Subcutaneous abdominal adipose tissue (tissue), 5 donors: ENCODE data around the gene DNAJB2.
"Not testable (repeated sequence)": the region's sequence is repeated elsewhere in the genome, so short reads cannot be mapped to it uniquely, and the experiment has no call there.

Experiments
- H3K27ac ChIP-seq: one replicate; pipeline ENCODE4 v1.7.0; 2013; ENCODE audit warnings: low read depth, mild to moderate bottlenecking, inconsistent platforms, low read length, moderate library complexity
- H3K27me3 ChIP-seq, 5 donors: one replicate each; pipeline ENCODE4 v1.7.0; 2013; ENCODE audit warnings: low read length in 5 of 5, inconsistent platforms in 1 of 5; ENCODE audit not compliant: control insufficient read depth in 5 of 5, insufficient read depth in 4 of 5
- H3K36me3 ChIP-seq, 5 donors: one replicate each; pipeline ENCODE4 v1.7.0; 2013; ENCODE audit warnings: low read length in 5 of 5; ENCODE audit not compliant: control insufficient read depth in 5 of 5, insufficient read depth in 5 of 5
- H3K4me1 ChIP-seq, 5 donors: one replicate each; pipeline ENCODE4 v1.7.0; 2013; ENCODE audit warnings: low read length in 5 of 5, mild to moderate bottlenecking in 3 of 5, moderate library complexity in 1 of 5; ENCODE audit not compliant: control insufficient read depth in 5 of 5, insufficient read depth in 5 of 5
- H3K4me3 ChIP-seq, 5 donors: one replicate each; pipeline ENCODE4 v1.7.0; 2013; ENCODE audit warnings: low read length in 5 of 5, low read depth in 1 of 5
- H3K9ac ChIP-seq, 5 donors: one replicate each; pipeline ENCODE4 v1.7.0; 2013; ENCODE audit warnings: low read length in 5 of 5, mild to moderate bottlenecking in 4 of 5, moderate library complexity in 3 of 5
- H3K9me3 ChIP-seq, 5 donors: one replicate each; pipeline ENCODE4 v1.7.0; 2013; ENCODE audit warnings: low read length in 5 of 5; ENCODE audit not compliant: control insufficient read depth in 5 of 5
- donor health status: healthy.
- donor health status: healthy.
- donor health status: healthy.
- donor health status: healthy.
- donor health status: healthy.

The DNAJB2 gene

DNA sequence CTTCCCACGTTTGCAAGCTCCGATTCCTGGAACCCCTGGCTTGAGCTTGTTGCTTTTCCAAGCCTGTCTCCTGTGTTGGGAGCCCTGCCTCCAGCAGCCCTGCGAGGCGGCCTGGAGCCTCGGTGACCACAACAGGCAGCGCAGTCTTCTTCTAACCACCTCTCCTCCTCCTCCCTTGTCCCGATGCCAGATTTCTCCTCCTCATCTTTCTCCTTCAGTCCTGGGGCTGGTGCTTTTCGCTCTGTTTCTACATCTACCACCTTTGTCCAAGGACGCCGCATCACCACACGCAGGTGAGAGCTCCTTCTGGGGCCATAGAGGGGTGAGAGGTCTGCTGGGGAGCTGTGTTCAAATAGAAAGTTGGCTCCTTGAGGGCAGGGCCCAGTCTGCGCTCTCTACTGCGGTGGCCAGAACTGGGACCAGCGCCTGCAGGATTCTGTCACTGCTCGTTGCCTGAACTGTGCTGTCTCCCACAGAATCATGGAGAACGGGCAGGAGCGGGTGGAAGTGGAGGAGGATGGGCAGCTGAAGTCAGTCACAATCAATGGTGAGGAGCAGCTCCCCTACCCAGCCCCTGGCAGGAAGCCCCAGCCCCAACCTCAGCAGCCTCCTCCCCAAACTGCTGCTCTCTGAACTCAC, 3.9 kb downstream of the DNAJB2 start:
- no peak overlapping the region for H3K27ac ChIP-seq
- H3K36me3 ChIP-seq, result peaks cover 0 to 63% (median 53%) of the 10 kb centered on the region in 5 donors
- peaks cover 4 to 37% (median 31%) of the 10 kb centered on the region in 5 donors for H3K4me1 ChIP-seq
- H3K9ac ChIP-seq, result no peak overlapping the region
- H3K9me3 ChIP-seq, result no peaks in the 10 kb centered on the region
- H3K4me3 ChIP-seq, result no peak overlapping the region
- H3K27me3 ChIP-seq, result no peaks in the 10 kb centered on the region

DNA sequence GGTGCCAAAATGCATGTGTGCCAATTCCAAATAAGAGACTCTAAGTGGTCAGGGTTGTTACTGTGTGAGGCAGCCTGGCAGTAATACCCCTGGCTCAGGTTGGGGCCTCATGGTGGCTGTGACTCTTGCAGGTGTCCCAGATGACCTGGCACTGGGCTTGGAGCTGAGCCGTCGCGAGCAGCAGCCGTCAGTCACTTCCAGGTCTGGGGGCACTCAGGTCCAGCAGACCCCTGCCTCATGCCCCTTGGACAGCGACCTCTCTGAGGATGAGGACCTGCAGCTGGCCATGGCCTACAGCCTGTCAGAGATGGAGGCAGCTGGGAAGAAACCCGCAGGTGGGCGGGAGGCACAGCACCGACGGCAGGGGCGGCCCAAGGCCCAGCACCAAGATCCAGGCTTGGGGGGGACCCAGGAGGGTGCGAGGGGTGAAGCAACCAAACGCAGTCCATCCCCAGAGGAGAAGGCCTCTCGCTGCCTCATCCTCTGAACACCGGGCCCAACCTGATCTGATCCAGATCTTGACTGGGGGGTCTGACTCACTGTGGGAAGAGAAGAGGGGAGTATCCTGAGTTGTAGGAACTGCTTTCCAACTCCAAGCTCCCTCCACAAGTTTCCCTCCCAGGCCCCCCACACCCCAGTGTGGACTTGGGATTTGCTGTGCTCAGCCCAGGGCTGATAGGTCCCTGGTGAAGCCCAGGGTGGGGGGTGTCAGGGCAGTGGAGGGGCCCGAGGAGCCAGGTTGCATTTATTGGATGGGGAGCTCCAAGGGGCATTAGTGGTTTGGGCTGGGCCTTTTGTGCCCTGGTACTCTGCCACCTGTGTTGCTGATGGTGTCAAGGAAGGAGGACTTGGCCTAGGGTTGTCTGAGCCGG, 5.6 kb downstream of the DNAJB2 start:
- Histone ChIP-seq H3K4me3 (no peak overlapping the region), H3K27me3 (no peaks in the 10 kb centered on the region), H3K9me3 (no peaks in the 10 kb centered on the region), H3K4me1 (peaks cover 2 to 35% (median 26%) of the 10 kb centered on the region in 5 donors), H3K9ac (no peak overlapping the region), H3K27ac (peak overlapping the region; percentile 30), H3K36me3 (peaks cover 0 to 63% (median 53%) of the 10 kb centered on the region in 5 donors)

- Histone ChIP-seq H3K36me3 (peaks cover 0 to 63% (median 52%) of the 10 kb centered on the region in 5 donors), H3K9me3 (no peaks in the 10 kb centered on the region), H3K4me3 (no peak overlapping the region), H3K9ac (no peak overlapping the region), H3K4me1 (peaks cover 0 to 34% (median 25%) of the 10 kb centered on the region in 5 donors), H3K27me3 (no peaks in the 10 kb centered on the region), H3K27ac (peak overlapping the region; percentile 30)
Observed at GRCh38 chr2:219285373-219285735, 6.2 kb downstream of the DNAJB2 start.

DNA sequence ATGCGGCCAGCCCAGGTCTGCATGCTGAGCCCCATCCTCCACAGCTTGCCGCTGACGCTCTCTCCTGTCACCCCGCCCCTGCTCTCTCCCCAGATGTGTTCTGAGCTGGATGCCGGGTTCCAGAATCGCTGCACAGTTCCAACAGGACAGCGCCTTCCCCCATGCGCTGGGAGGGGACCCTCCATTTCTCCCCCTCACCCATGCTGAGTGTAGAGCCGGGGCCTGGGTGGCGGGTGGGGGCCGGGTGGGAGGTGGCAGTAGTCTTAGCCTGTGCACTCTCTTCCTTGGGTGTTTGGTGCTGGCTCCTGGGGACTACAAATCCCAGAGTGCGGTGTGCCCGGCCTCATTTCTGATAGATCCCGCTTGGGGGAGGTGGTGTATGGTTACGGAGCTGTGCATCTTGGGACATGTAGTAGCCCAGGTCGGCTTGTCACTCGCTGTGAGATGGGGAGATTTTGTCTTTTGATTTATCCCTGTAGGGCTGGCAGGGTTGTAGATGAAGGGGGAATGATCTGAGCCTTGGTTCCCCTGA, 6.8 kb downstream of the DNAJB2 start:
- H3K9ac ChIP-seq, result no peak overlapping the region
- peaks cover 0 to 31% (median 23%) of the 10 kb centered on the region in 5 donors for H3K4me1 ChIP-seq
- no peaks in the 10 kb centered on the region for H3K27me3 ChIP-seq
- peak overlapping the region; percentile 46 for H3K27ac ChIP-seq
- H3K36me3 ChIP-seq, result peaks cover 0 to 59% (median 51%) of the 10 kb centered on the region in 5 donors
- H3K4me3 ChIP-seq, result no peak overlapping the region
- no peaks in the 10 kb centered on the region for H3K9me3 ChIP-seq

DNA sequence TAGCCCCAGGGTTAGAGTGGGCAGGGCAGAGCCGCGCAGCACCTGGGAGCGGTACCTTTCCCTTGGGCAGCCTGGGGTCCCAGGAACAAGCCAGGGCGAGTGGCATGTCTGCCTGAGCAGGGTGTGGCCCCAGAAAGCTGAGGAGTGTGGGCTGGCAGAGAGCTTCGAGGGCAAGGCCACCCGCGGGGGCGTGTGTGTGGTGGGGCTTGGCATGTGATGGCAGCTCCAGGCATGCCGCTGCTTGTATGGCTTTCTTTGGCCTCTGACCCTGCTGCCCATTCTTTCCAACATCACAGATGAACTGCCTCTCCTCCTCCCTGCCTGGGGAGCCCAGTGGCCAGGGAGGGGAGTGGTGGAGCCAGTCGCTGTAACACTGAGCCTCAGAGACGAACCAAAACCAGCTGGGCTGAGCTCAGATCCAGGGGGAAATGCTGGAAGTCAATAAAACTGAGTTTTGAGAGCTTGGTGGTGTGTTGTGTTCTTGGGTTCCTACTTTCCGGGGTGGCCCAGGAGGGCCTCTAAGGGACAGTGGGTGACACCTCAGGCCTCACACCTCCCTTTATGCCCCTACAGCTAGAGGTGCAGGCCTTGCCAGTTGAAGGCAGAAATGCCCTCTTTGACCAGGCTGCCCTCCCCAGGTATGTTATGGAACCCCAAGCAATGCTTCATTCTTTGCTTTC, 7.4 kb downstream of the DNAJB2 start:
- H3K9me3 ChIP-seq, result no peaks in the 10 kb centered on the region
- peaks cover 0 to 52% (median 45%) of the 10 kb centered on the region in 5 donors for H3K36me3 ChIP-seq
- H3K27ac ChIP-seq, result peak overlapping the region; percentile 46
- H3K4me1 ChIP-seq, result peaks cover 0 to 31% (median 23%) of the 10 kb centered on the region in 5 donors
- H3K9ac ChIP-seq, result peak overlapping the region in 1 of 5 donors; percentile 33
- no peaks in the 10 kb centered on the region for H3K27me3 ChIP-seq
- no peak overlapping the region for H3K4me3 ChIP-seq

GRCh38 chr2:219287116-219287440, 7.9 kb downstream of the DNAJB2 start:
- not testable (repeated sequence) for H3K9me3 ChIP-seq, H3K9ac ChIP-seq, H3K4me3 ChIP-seq, H3K27me3 ChIP-seq
- Histone ChIP-seq H3K27ac (peak overlapping the region; percentile 46), H3K4me1 (peaks cover 0 to 31% (median 23%) of the 10 kb centered on the region in 5 donors), H3K36me3 (peaks cover 0 to 47% (median 40%) of the 10 kb centered on the region in 5 donors)

DNA sequence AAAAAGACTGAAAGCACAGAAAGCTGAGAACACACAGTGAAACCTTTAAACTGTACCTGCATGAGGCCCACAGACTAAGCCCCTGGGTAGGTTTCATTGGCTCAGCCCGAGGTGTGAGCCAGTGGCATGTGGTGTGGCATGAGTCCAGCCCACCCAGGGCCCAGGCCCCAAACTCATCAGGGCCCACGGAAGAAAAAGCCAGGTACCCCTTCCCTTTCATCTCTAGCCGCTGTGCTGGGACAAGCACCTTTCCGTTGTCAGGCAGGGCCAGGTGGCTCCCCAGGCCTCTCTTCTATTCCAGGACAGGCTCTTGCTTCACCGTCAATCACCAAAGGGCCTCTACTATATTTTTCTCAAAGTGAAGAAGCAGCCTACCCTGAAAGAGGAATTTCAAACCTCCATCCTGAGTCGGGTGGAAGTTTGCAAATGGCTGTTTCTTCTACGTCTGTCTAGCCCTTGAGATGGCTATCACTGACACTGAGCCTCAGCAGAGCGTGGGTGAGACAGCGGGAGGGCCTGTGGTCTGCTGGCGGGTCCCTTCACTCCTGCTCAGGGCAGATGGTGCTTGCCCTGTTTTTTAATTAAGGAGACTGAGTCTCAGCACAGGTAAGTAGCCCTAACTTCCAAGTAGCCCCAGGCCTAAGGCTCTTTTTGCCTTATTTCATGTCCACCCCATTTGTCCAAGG, 8.6 kb downstream of the DNAJB2 start:
- Histone ChIP-seq H3K4me3 (no peak overlapping the region), H3K9me3 (no peaks in the 10 kb centered on the region), H3K4me1 (peaks cover 0 to 31% (median 23%) of the 10 kb centered on the region in 5 donors), H3K9ac (peak overlapping the region in 1 of 5 donors; percentile 23), H3K27me3 (no peaks in the 10 kb centered on the region), H3K27ac (no peak overlapping the region), H3K36me3 (peaks cover 0 to 41% (median 35%) of the 10 kb centered on the region in 5 donors)

DNA sequence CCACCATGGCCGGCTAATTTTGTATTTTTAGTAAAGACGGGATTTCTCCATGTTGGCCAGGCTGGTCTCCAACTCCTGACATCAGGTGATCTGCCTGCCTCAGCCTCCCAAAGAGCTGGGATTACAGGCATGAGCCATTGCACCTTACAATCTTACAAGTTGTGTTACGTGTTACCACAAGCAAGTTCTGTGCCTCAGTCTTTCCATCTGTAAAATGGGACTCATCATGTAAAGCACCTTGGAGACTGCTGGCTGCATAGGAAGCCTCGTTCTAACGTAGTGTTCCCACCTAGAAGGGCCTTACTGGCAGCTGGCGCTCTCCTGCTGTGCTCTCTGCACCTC, 10.0 kb downstream of the DNAJB2 start:
- Histone ChIP-seq H3K27me3 (no peaks in the 10 kb centered on the region), H3K27ac (peak overlapping the region; percentile 65), H3K4me3 (no peak overlapping the region), H3K9ac (no peak overlapping the region), H3K36me3 (peaks cover 0 to 27% (median 20%) of the 10 kb centered on the region in 5 donors), H3K9me3 (no peaks in the 10 kb centered on the region), H3K4me1 (peaks cover 0 to 35% (median 26%) of the 10 kb centered on the region in 5 donors)

DNA sequence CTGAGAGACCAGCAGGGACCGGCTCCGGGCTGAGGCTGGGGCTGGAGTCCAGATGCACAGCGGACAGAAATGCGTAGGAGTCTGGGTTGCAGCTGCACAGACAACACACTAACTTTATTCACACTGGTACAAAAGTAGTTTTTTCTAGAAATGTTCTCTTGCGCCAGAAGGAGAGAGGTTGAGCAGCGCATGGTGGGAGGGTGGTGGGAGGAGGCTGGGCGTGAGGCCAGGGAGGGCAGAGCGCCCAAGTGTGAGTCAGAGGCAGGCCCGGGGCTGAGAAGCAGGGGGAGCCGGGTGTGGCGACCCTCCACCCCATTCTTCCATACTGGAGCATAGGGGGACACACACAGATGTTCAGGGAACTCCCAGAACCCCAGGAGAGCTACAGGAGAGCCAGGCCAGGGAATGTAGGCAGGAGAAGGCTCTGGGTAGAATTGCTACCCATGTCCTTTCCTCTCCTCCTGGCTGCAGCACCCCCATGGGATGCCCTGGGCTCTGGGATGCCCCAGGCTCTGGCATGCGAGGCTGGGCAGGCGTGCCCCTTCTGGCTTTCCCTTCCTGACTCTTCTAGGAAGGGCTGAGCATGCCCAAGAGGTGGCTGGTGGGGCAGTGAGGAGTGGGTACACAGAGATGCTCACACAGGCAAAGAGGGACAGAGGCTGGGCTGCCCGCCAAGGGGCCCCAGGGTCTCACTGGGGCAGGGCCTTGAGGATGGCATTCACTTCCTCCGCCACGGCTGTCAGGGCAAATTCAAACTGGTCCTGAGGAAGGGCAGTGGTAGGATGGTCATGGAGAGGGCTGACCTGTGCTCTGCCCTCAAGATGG, 10.6 kb downstream of the DNAJB2 start:
- H3K4me1 ChIP-seq, result peaks cover 0 to 40% (median 31%) of the 10 kb centered on the region in 5 donors

More for the DNA sequence above, 10.6 kb downstream of the DNAJB2 start:
- peak overlapping the region; percentile 65 for H3K27ac ChIP-seq
- no peak overlapping the region for H3K4me3 ChIP-seq
- no peaks in the 10 kb centered on the region for H3K27me3 ChIP-seq
- H3K36me3 ChIP-seq, result peaks cover 0 to 21% (median 14%) of the 10 kb centered on the region in 5 donors
- H3K9ac ChIP-seq, result peak overlapping the region in 2 of 5 donors; percentile 26 to 48
- no peaks in the 10 kb centered on the region for H3K9me3 ChIP-seq
